ENCODE measurements around the gene DNAH1.

DNA sequence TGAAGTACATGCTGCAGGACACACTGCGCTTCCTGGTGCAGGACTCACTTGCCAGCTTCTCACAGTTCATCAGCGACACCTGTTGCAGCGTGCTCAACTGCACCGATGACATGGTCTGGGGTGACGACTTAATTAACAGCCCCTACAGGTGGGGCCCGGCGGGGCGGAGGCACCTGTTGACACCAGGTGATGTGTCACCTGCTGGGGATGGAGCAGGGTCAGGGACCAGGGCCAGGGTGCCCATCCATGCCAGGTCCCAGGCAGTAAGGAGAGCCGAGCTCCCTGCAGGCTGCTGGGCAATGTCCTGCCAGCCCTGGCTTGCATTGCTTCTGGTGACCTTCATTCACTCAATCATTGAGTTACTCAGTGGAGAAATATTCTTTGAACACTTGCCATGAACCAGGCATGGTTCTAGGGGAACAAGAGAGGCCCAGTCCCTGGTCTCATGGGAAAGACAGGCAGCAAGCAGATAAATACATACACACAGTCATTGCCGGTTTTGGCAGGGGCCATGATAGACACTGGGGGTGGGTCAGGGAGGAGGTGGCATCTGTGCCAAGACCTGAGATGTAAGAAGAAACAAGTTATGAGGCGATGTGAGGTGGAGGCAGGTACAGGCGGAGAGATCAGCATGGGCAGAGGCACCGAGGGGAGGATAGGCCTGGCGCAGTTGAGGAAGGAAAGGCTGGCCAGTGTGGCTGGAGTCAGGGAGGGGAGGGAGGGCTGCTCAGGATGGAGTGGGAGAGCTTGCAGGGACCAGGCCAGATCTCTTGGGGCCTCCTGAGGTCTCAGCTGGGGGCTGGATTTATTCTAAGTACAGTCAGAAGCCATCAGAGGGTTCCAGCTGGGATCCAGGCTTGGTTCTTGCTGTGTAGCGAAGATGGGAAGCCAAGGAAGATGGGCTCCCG is 30.8 kb downstream of the DNAH1 start:
- TF ChIP-seq, protein P1, sequence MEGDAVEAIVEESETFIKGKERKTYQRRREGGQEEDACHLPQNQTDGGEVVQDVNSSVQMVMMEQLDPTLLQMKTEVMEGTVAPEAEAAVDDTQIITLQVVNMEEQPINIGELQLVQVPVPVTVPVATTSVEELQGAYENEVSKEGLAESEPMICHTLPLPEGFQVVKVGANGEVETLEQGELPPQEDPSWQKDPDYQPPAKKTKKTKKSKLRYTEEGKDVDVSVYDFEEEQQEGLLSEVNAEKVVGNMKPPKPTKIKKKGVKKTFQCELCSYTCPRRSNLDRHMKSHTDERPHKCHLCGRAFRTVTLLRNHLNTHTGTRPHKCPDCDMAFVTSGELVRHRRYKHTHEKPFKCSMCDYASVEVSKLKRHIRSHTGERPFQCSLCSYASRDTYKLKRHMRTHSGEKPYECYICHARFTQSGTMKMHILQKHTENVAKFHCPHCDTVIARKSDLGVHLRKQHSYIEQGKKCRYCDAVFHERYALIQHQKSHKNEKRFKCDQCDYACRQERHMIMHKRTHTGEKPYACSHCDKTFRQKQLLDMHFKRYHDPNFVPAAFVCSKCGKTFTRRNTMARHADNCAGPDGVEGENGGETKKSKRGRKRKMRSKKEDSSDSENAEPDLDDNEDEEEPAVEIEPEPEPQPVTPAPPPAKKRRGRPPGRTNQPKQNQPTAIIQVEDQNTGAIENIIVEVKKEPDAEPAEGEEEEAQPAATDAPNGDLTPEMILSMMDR (IDR thresholded peaks at IDR 0.05) = no peak
- no peak for TF ChIP-seq EP300 (IDR thresholded peaks at IDR 0.05)
- TF ChIP-seq POLR2AphosphoS5 (IDR thresholded peaks at IDR 0.05) = no peak
